GM19372 (cell line): ENCODE measurements around the gene TCERG1L.
"Not testable (repeated sequence)": the region's sequence is repeated elsewhere in the genome, so short reads cannot be mapped to it uniquely, and the experiment has no call there.

Source experiments
- ATAC-seq: cut with Tn5 transposase; IDR thresholded peaks from one replicate; pipeline ENCODE4 v1.9.1; 2021; ENCODE audit warnings: mild to moderate bottlenecking, low read depth, moderate library complexity; ENCODE audit not compliant: unreplicated experiment

Gene TCERG1L

GRCh38 chr10:131311661-131312477, at the start of gene TCERG1L:
Gene TCERG1L, minus strand, starts transcription at chr10:131311721. Its CDS starts 86 bp downstream, at chr10:131311635.
- ATAC-seq: no peak

- ATAC-seq: no peak
These were observed 47.4 kb upstream of the TCERG1L start for GRCh38 chr10:131358741-131359442.

GRCh38 chr10:131356442-131356841, 44.9 kb upstream of the TCERG1L start:
- ATAC-seq: no peak

- ATAC-seq: no peak
These were observed 44.4 kb upstream of the TCERG1L start for GRCh38 chr10:131355881-131356280.

GRCh38 chr10:131355056-131355455, 43.5 kb upstream of the TCERG1L start:
- no peak for ATAC-seq

- no peak for ATAC-seq
These were observed 42.9 kb upstream of the TCERG1L start for GRCh38 chr10:131354380-131354779.

- ATAC-seq: no peak
These were observed 41.3 kb upstream of the TCERG1L start for GRCh38 chr10:131352765-131353290.

- no peak for ATAC-seq
These were observed 39.1 kb upstream of the TCERG1L start for GRCh38 chr10:131350660-131351059.

GRCh38 chr10:131350245-131350644, 38.7 kb upstream of the TCERG1L start:
- no peak for ATAC-seq

GRCh38 chr10:131346456-131346855, 34.9 kb upstream of the TCERG1L start:
- ATAC-seq: no peak

GRCh38 chr10:131345691-131346090, 34.2 kb upstream of the TCERG1L start:
- ATAC-seq: no peak

GRCh38 chr10:131344747-131345146, 33.2 kb upstream of the TCERG1L start:
- no peak for ATAC-seq

GRCh38 chr10:131337741-131338140, 26.2 kb upstream of the TCERG1L start:
- no peak for ATAC-seq

GRCh38 chr10:131332821-131333220, 21.3 kb upstream of the TCERG1L start:
- ATAC-seq: no peak

- no peak for ATAC-seq
These were observed 12.4 kb upstream of the TCERG1L start for GRCh38 chr10:131323880-131324279.

GRCh38 chr10:131323025-131323424, 11.5 kb upstream of the TCERG1L start:
- no peak for ATAC-seq

- not testable (repeated sequence) for ATAC-seq
These were observed 11.1 kb upstream of the TCERG1L start for GRCh38 chr10:131322575-131322974.

GRCh38 chr10:131320860-131321604, 9.5 kb upstream of the TCERG1L start:
- ATAC-seq: no peak

- ATAC-seq: no peak
These were observed 7.3 kb upstream of the TCERG1L start for GRCh38 chr10:131318814-131319213.

GRCh38 chr10:131318291-131318690, 6.8 kb upstream of the TCERG1L start:
- ATAC-seq: no peak
